Prostate gland (tissue), 2 donors: ENCODE measurements around the gene GALM. TPM values are rescaled to one million over a fixed set of nuclear protein-coding genes. Genes with fewer than 3 reads are reported as not detected.
A peak's percentile ranks its signal among the peaks of the same experiment; 100 is the strongest.

ENCODE experiments used
- DNase-seq: peaks from one replicate; pipeline ENCODE4 v3.0.0-alpha.2; 2019; ENCODE audit warnings: low spot score
- H3K27ac ChIP-seq, 2 donors: fragments of 200-600 bp; sonication (generic); 2 replicates each; pipeline ENCODE4 v1.5.1; 2017 to 2019
- H3K27me3 ChIP-seq: fragments of 200-600 bp; sonication (generic); replicated peaks from 2 replicates; pipeline ENCODE4 v1.5.1; 2019; ENCODE audit not compliant: insufficient read depth
- H3K36me3 ChIP-seq, 2 donors: fragments of 200-600 bp; sonication (generic); 1 replicate in 1 of 2; 2 replicates in 1 of 2; pipeline versions ENCODE4 v1.5.1 to v1.8.1; 2017 to 2019
- H3K4me1 ChIP-seq: fragments of 200-600 bp; sonication (generic); replicated peaks from 2 replicates; pipeline ENCODE4 v1.5.1; 2019
- H3K4me3 ChIP-seq, 2 donors: fragments of 200-600 bp; sonication (generic); 2 replicates each; pipeline ENCODE4 v1.5.1; 2017 to 2019
- H3K9me3 ChIP-seq: fragments of 200-600 bp; sonication (generic); 2 replicates; pipeline ENCODE4 v1.5.1; 2017
- CTCF ChIP-seq, 4 experiments: fragments of 200-600 bp in 2 of 4; fragments of 450-650 bp in 2 of 4; sonication (generic) in 2 of 4; IDR thresholded peaks; 1 replicate in 3 of 4; 2 replicates in 1 of 4; pipeline ENCODE4 v1.5.1; 2016 to 2019; ENCODE audit warnings: antibody characterized with exemption in 4 of 4, mild to moderate bottlenecking in 2 of 4, moderate library complexity in 2 of 4
- POLR2A ChIP-seq: fragments of 450-650 bp; IDR thresholded peaks from one replicate; pipeline ENCODE4 v1.6.1; 2016; ENCODE audit warnings: antibody characterized with exemption, mild to moderate bottlenecking
- POLR2AphosphoS5 ChIP-seq: sonication (generic); formaldehyde crosslinking; IDR thresholded peaks from one replicate; pipeline ENCODE4 v1.6.1; 2017; ENCODE audit warnings: antibody characterized with exemption
- WGBS: methylation state at CpG from one replicate; pipeline ENCODE4 v1.1.5; 2018; 5-methylcytosine and 5-hydroxymethylcytosine counted together
- intact Hi-C: fragments of 100-400 bp; cut with DNase I; formaldehyde crosslinking; loops from one replicate; pipeline ENCODE4 v1.14.2; 2022
- total RNA-seq, 2 donors: library from RNA; depleted of rRNA; stranded (reverse); fragments of >200 nt; gene quantifications; one replicate each; pipeline ENCODE4 v1.1.0, GENCODE V29; 2016

The GALM gene
- total RNA-seq, 2 donors from 2014 or later = 5.6 to 22.3 TPM

GRCh38 chr2:38765551-38765950 lies 99.6 kb downstream of the GALM start:
- H3K36me3 ChIP-seq = no peaks in the 10 kb centered on the region
- H3K4me3 ChIP-seq = no peak overlapping the region
- no peaks in the 10 kb centered on the region for H3K4me1 ChIP-seq
- WGBS = 47% methylated on average over 5 of the region's 5 CpGs
- DNase-seq = peak; percentile 59
- intact Hi-C loops = no loop called here
- H3K27me3 ChIP-seq = no peaks in the 10 kb centered on the region
- H3K27ac ChIP-seq = no peak overlapping the region
- TF ChIP-seq CTCF (IDR thresholded peaks at IDR 0.05) (no peak), POLR2AphosphoS5 (peak; percentile 49)
- H3K9me3 ChIP-seq = no peaks in the 10 kb centered on the region

GRCh38 chr2:38771632-38772031 lies 105.7 kb downstream of the GALM start:
- no peaks in the 10 kb centered on the region for H3K27me3 ChIP-seq
- H3K4me1 ChIP-seq = no peaks in the 10 kb centered on the region
- no peaks in the 10 kb centered on the region for H3K9me3 ChIP-seq
- TF ChIP-seq POLR2AphosphoS5 (no peak), POLR2A (no peak), CTCF (IDR thresholded peaks at IDR 0.05) (no peak)
- intact Hi-C loops = no loop called here
- H3K36me3 ChIP-seq = no peaks in the 10 kb centered on the region
- 83% methylated on average over 5 of the region's 5 CpGs for WGBS
- H3K4me3 ChIP-seq = no peak overlapping the region
- H3K27ac ChIP-seq = no peak overlapping the region
- no peak for DNase-seq

- Histone ChIP-seq H3K36me3 (no peaks in the 10 kb centered on the region), H3K4me3 (no peak overlapping the region), H3K9me3 (no peaks in the 10 kb centered on the region), H3K27me3 (no peaks in the 10 kb centered on the region), H3K4me1 (no peaks in the 10 kb centered on the region), H3K27ac (no peak overlapping the region)
- WGBS = 74% methylated on average over 17 of the region's 17 CpGs
- no peak for TF ChIP-seq CTCF (IDR thresholded peaks at IDR 0.05)
- TF ChIP-seq POLR2A = no peak
- no peak for TF ChIP-seq POLR2AphosphoS5
- intact Hi-C loops = no loop called here
- DNase-seq = no peak
Measured at GRCh38 chr2:38775097-38775920, 109.4 kb downstream of the GALM start.

- no peak overlapping the region for H3K27ac ChIP-seq
- no peaks in the 10 kb centered on the region for H3K36me3 ChIP-seq
- TF ChIP-seq CTCF (IDR thresholded peaks at IDR 0.05) = no peak
- TF ChIP-seq POLR2A = no peak
- TF ChIP-seq POLR2AphosphoS5 = no peak
- H3K27me3 ChIP-seq = no peaks in the 10 kb centered on the region
- 16% methylated on average over 7 of the region's 7 CpGs for WGBS
- H3K4me1 ChIP-seq = no peaks in the 10 kb centered on the region
- intact Hi-C loops = no loop called here
- no peaks in the 10 kb centered on the region for H3K9me3 ChIP-seq
- H3K4me3 ChIP-seq = no peak overlapping the region
- no peak for DNase-seq
Measured at GRCh38 chr2:38775921-38776225, 110.0 kb downstream of the GALM start.

- Histone ChIP-seq H3K9me3 (no peaks in the 10 kb centered on the region), H3K36me3 (no peaks in the 10 kb centered on the region), H3K27ac (no peak overlapping the region), H3K27me3 (no peaks in the 10 kb centered on the region), H3K4me3 (no peak overlapping the region), H3K4me1 (no peaks in the 10 kb centered on the region)
- 55% methylated on average over 13 of the region's 13 CpGs for WGBS
- no peak for TF ChIP-seq CTCF (IDR thresholded peaks at IDR 0.05)
- TF ChIP-seq POLR2AphosphoS5 = no peak
- no peak for TF ChIP-seq POLR2A
- no peak for DNase-seq
- intact Hi-C loops = no loop called here
Measured at GRCh38 chr2:38776531-38776930, 110.6 kb downstream of the GALM start.
